Sigmoid colon (tissue), 7 donors: ENCODE measurements around the gene ZNF407. TPM values are rescaled to one million over a fixed set of nuclear protein-coding genes. Genes with fewer than 3 reads are reported as not detected.

Source experiments
- DNase-seq: peaks from one replicate; pipeline ENCODE4 v3.0.0-alpha.2; 2019
- H3K27ac ChIP-seq, 4 donors: fragments of 200-600 bp; sonication (generic); one replicate each; pipeline ENCODE4 v1.5.1; 2016 to 2019; ENCODE audit warnings: mild to moderate bottlenecking in 1 of 4
- H3K27me3 ChIP-seq, 3 donors: fragments of 200-600 bp; sonication (generic); one replicate each; pipeline ENCODE4 v1.5.1; 2019; ENCODE audit warnings: mild to moderate bottlenecking in 1 of 3
- H3K36me3 ChIP-seq, 4 donors: fragments of 200-600 bp; sonication (generic); one replicate each; pipeline ENCODE4 v1.5.1; 2016 to 2019
- H3K4me1 ChIP-seq, 4 donors: fragments of 200-600 bp; sonication (generic); one replicate each; pipeline ENCODE4 v1.5.1; 2017 to 2019
- H3K4me3 ChIP-seq, 4 donors: fragments of 200-600 bp; sonication (generic); one replicate each; pipeline ENCODE4 v1.5.1; 2017 to 2019; ENCODE audit warnings: mild to moderate bottlenecking in 2 of 4, moderate library complexity in 1 of 4
- H3K9me3 ChIP-seq, 4 donors: fragments of 200-600 bp in 3 of 4; sonication (generic) in 3 of 4; one replicate each; pipeline versions ENCODE4 v1.5.1 to v1.6.1; 2013 to 2019
- CTCF ChIP-seq, 4 experiments: fragments of 450-650 bp in 3 of 4; fragments of 200-600 bp in 1 of 4; IDR thresholded peaks; one replicate each; pipeline ENCODE4 v1.5.1; 2016 to 2019; ENCODE audit warnings: antibody characterized with exemption in 4 of 4, mild to moderate bottlenecking in 3 of 4, moderate library complexity in 2 of 4
- EP300 ChIP-seq, 4 donors: sonication (generic); formaldehyde crosslinking; IDR thresholded peaks; one replicate each; pipeline ENCODE4 v1.6.1; 2017; ENCODE audit warnings: antibody characterized with exemption in 4 of 4
- POLR2A ChIP-seq, 2 donors: fragments of 450-650 bp; IDR thresholded peaks; one replicate each; pipeline ENCODE4 v1.6.1; 2016; ENCODE audit warnings: antibody characterized with exemption in 2 of 2, mild to moderate bottlenecking in 2 of 2, moderate library complexity in 2 of 2
- POLR2AphosphoS5 ChIP-seq, 4 donors: sonication (generic); formaldehyde crosslinking; IDR thresholded peaks; one replicate each; pipeline ENCODE4 v1.6.1; 2017; ENCODE audit warnings: antibody characterized with exemption in 4 of 4
- WGBS, 2 donors: extraction: QIAGEN DNeasy Blood & Tissue Kit; methylation state at CpG; one replicate each; pipeline ENCODE4 v1.1.7; 2013; 5-methylcytosine and 5-hydroxymethylcytosine counted together
- intact Hi-C: fragments of 100-400 bp; cut with DNase I; formaldehyde crosslinking; loops from one replicate; pipeline ENCODE4 v1.15.1; 2023
- polyA plus RNA-seq, 3 donors: library from polyadenylated mRNA; stranded (reverse); fragments of 200-250 nt; gene quantifications; one replicate each; pipeline ENCODE4 v1.2.3, GENCODE V29; 2013
- total RNA-seq, 4 donors: library from RNA; depleted of rRNA; stranded (reverse); fragments of >200 nt; gene quantifications; one replicate each; pipeline ENCODE4 v1.1.0, GENCODE V29; 2016
- donor health status: healthy with polysubstance abuse.
- donor health status: Bipolar disorder and iron deficiency.
- donor health status: healthy.

Gene ZNF407
- total and polyA plus RNA-seq, 7 donors = 1.4 to 19.8 (median 16.3) TPM

GRCh38 chr18:74836296-74837139 is 238.8 kb downstream of the ZNF407 start:
- Histone ChIP-seq H3K36me3 (no peaks in the 10 kb centered on the region), H3K4me3 (no peak overlapping the region), H3K4me1 (peaks cover 0 to 22% (median 15%) of the 10 kb centered on the region in 4 donors), H3K9me3 (no peaks in the 10 kb centered on the region), H3K27ac (peak overlapping the region in 3 of 4 donors; percentile 1 to 64 (median 32)), H3K27me3 (no peaks in the 10 kb centered on the region)
- TF ChIP-seq POLR2AphosphoS5 (IDR thresholded peaks at IDR 0.05) = no peak
- TF ChIP-seq CTCF (IDR thresholded peaks at IDR 0.05) = no peak
- no peak for TF ChIP-seq POLR2A (IDR thresholded peaks at IDR 0.05)
- TF ChIP-seq EP300 (IDR thresholded peaks at IDR 0.05) = no peak
- WGBS, 2 donors = 49 to 63% methylated on average over 8 of the region's 8 CpGs
- peak; percentile 70 for DNase-seq
- intact Hi-C loops = no loop called here

- intact Hi-C loops = no loop called here
- H3K4me3 ChIP-seq = no peak overlapping the region
- WGBS, 2 donors = 72 to 79% methylated on average over 7 of the region's 7 CpGs
Observed at GRCh38 chr18:74840492-74841167, 243.0 kb downstream of the ZNF407 start.

GRCh38 chr18:74841248-74841647 is 243.6 kb downstream of the ZNF407 start:
- WGBS, 2 donors = 94 to 96% methylated on average over 6 of the region's 6 CpGs
- DNase-seq = no peak
- Histone ChIP-seq H3K36me3 (no peaks in the 10 kb centered on the region), H3K27ac (peak overlapping the region in 1 of 4 donors; percentile 35), H3K27me3 (no peaks in the 10 kb centered on the region), H3K4me1 (peaks cover 0 to 33% (median 16%) of the 10 kb centered on the region in 4 donors), H3K4me3 (no peak overlapping the region), H3K9me3 (no peaks in the 10 kb centered on the region)
- TF ChIP-seq POLR2AphosphoS5 (IDR thresholded peaks at IDR 0.05) (no peak), CTCF (IDR thresholded peaks at IDR 0.05) (no peak), EP300 (IDR thresholded peaks at IDR 0.05) (no peak), POLR2A (IDR thresholded peaks at IDR 0.05) (no peak)
- intact Hi-C loops = no loop called here

More at GRCh38 chr18:74840492-74841167, 243.0 kb downstream of the ZNF407 start:
- Histone ChIP-seq H3K9me3 (no peaks in the 10 kb centered on the region), H3K36me3 (no peaks in the 10 kb centered on the region), H3K27me3 (no peaks in the 10 kb centered on the region), H3K4me1 (peaks cover 0 to 37% (median 19%) of the 10 kb centered on the region in 4 donors), H3K27ac (peak overlapping the region in 1 of 4 donors; percentile 35)
- DNase-seq = no peak
- TF ChIP-seq CTCF (IDR thresholded peaks at IDR 0.05) = no peak
- TF ChIP-seq POLR2AphosphoS5 (IDR thresholded peaks at IDR 0.05) = no peak
- TF ChIP-seq EP300 (IDR thresholded peaks at IDR 0.05) = no peak
- TF ChIP-seq POLR2A (IDR thresholded peaks at IDR 0.05) = no peak

- H3K4me3 ChIP-seq = no peak overlapping the region
- no peak for TF ChIP-seq POLR2AphosphoS5 (IDR thresholded peaks at IDR 0.05)
- no peak for TF ChIP-seq CTCF (IDR thresholded peaks at IDR 0.05)
- no peaks in the 10 kb centered on the region for H3K9me3 ChIP-seq
- no peaks in the 10 kb centered on the region for H3K4me1 ChIP-seq
- no peak for DNase-seq
- no peak overlapping the region for H3K27ac ChIP-seq
- no peaks in the 10 kb centered on the region for H3K36me3 ChIP-seq
- intact Hi-C loops = no loop called here
- 86 to 97% methylated on average over 11 of the region's 11 CpGs for WGBS, 2 donors
- H3K27me3 ChIP-seq = no peaks in the 10 kb centered on the region
Observed at GRCh38 chr18:74849301-74849700, 251.6 kb downstream of the ZNF407 start.
